Ectodermal cell (in vitro differentiated cells): ENCODE data around the gene MSX1.

Experiments used
- H3K27ac ChIP-seq: 2 replicates; pipeline ENCODE4 v1.7.0; 2013; ENCODE audit warnings: mild to moderate bottlenecking, low read depth, low read length; ENCODE audit not compliant: insufficient read depth, poor library complexity, severe bottlenecking
- H3K27me3 ChIP-seq: 2 replicates; pipeline ENCODE4 v1.7.0; 2013; ENCODE audit warnings: mild to moderate bottlenecking, low read length; ENCODE audit not compliant: insufficient read depth, control insufficient read depth, poor library complexity, severe bottlenecking
- H3K36me3 ChIP-seq: one replicate; pipeline ENCODE4 v1.7.0; 2013; ENCODE audit warnings: low read length; ENCODE audit not compliant: control insufficient read depth, insufficient read depth
- H3K4me1 ChIP-seq: one replicate; pipeline ENCODE4 v1.7.0; 2013; ENCODE audit warnings: low read length; ENCODE audit not compliant: control insufficient read depth, insufficient read depth
- H3K4me3 ChIP-seq: 2 replicates; pipeline ENCODE4 v1.7.0; 2013; ENCODE audit warnings: low read depth, low read length, control low read depth; ENCODE audit not compliant: insufficient read depth
- H3K9me3 ChIP-seq: 2 replicates; pipeline ENCODE4 v1.7.0; 2013; ENCODE audit warnings: mild to moderate bottlenecking, low read length, moderate library complexity; ENCODE audit not compliant: control insufficient read depth
- WGBS, 2 experiments: methylation state at CpG; one replicate each; pipeline ENCODE4 v1.1.7; 2013; ENCODE audit warnings: missing lambda C conversion rate in 2 of 2; 5-methylcytosine and 5-hydroxymethylcytosine counted together

MSX1 gene

GRCh38 chr4:4864940-4865704 lies 5.7 kb downstream of the MSX1 start:
- H3K36me3 ChIP-seq, result no peaks in the 10 kb centered on the region
- H3K9me3 ChIP-seq, result no peaks in the 10 kb centered on the region
- H3K27me3 ChIP-seq, result peaks cover 100% of the 10 kb centered on the region
- H3K4me3 ChIP-seq, result no peak overlapping the region
- peaks cover 50% of the 10 kb centered on the region for H3K4me1 ChIP-seq
- WGBS, 2 experiments, result 3 to 4% methylated on average over 43 of the region's 43 CpGs
- H3K27ac ChIP-seq, result no peak overlapping the region

- H3K27ac ChIP-seq, result no peak overlapping the region
- H3K4me3 ChIP-seq, result peak overlapping the region; percentile 36
- H3K27me3 ChIP-seq, result peaks cover 100% of the 10 kb centered on the region
- H3K9me3 ChIP-seq, result no peaks in the 10 kb centered on the region
- H3K4me1 ChIP-seq, result peaks cover 56% of the 10 kb centered on the region
- 1 to 2% methylated on average over 36 of the region's 36 CpGs for WGBS, 2 experiments
- H3K36me3 ChIP-seq, result no peaks in the 10 kb centered on the region
These were observed 6.2 kb downstream of the MSX1 start for GRCh38 chr4:4865705-4866123.

GRCh38 chr4:4866124-4866865 lies 6.8 kb downstream of the MSX1 start:
- H3K9me3 ChIP-seq, result no peaks in the 10 kb centered on the region
- no peaks in the 10 kb centered on the region for H3K36me3 ChIP-seq
- H3K4me1 ChIP-seq, result peaks cover 62% of the 10 kb centered on the region
- H3K27ac ChIP-seq, result no peak overlapping the region
- H3K4me3 ChIP-seq, result peak overlapping the region; percentile 36
- WGBS, 2 experiments, result 1 to 2% methylated on average over 44 of the region's 44 CpGs
- H3K27me3 ChIP-seq, result peaks cover 100% of the 10 kb centered on the region

GRCh38 chr4:4866866-4867374 lies 7.5 kb downstream of the MSX1 start:
- Histone ChIP-seq H3K4me1 (peaks cover 62% of the 10 kb centered on the region), H3K27ac (no peak overlapping the region), H3K4me3 (peak overlapping the region; percentile 36), H3K36me3 (no peaks in the 10 kb centered on the region), H3K9me3 (no peaks in the 10 kb centered on the region), H3K27me3 (peaks cover 100% of the 10 kb centered on the region)
- WGBS, 2 experiments, result 3% methylated on average over 41 of the region's 41 CpGs

- no peak overlapping the region for H3K27ac ChIP-seq
- 3% methylated on average over 36 of the region's 36 CpGs for WGBS, 2 experiments
- no peaks in the 10 kb centered on the region for H3K9me3 ChIP-seq
- peaks cover 100% of the 10 kb centered on the region for H3K27me3 ChIP-seq
- peaks cover 62% of the 10 kb centered on the region for H3K4me1 ChIP-seq
- peak overlapping the region; percentile 36 for H3K4me3 ChIP-seq
- H3K36me3 ChIP-seq, result no peaks in the 10 kb centered on the region
These were observed 8.0 kb downstream of the MSX1 start for GRCh38 chr4:4867375-4868039.

GRCh38 chr4:4868040-4868757 lies 8.7 kb downstream of the MSX1 start:
- 7 to 9% methylated on average over 21 to 22 of the region's 24 CpGs for WGBS, 2 experiments
- H3K4me1 ChIP-seq, result peaks cover 60% of the 10 kb centered on the region
- H3K4me3 ChIP-seq, result no peak overlapping the region
- H3K36me3 ChIP-seq, result no peaks in the 10 kb centered on the region
- no peaks in the 10 kb centered on the region for H3K9me3 ChIP-seq
- no peak overlapping the region for H3K27ac ChIP-seq
- peaks cover 100% of the 10 kb centered on the region for H3K27me3 ChIP-seq

GRCh38 chr4:4868758-4869723 lies 9.6 kb downstream of the MSX1 start:
- Histone ChIP-seq H3K27ac (no peak overlapping the region), H3K27me3 (peaks cover 100% of the 10 kb centered on the region), H3K36me3 (no peaks in the 10 kb centered on the region), H3K9me3 (no peaks in the 10 kb centered on the region), H3K4me1 (peaks cover 57% of the 10 kb centered on the region), H3K4me3 (no peak overlapping the region)
- WGBS, 2 experiments, result 5% methylated on average over 37 of the region's 37 CpGs

- no peaks in the 10 kb centered on the region for H3K36me3 ChIP-seq
- H3K9me3 ChIP-seq, result no peaks in the 10 kb centered on the region
- peaks cover 51% of the 10 kb centered on the region for H3K4me1 ChIP-seq
- peak overlapping the region; percentile 16 for H3K4me3 ChIP-seq
- H3K27me3 ChIP-seq, result peaks cover 100% of the 10 kb centered on the region
- no peak overlapping the region for H3K27ac ChIP-seq
- WGBS, 2 experiments, result 2% methylated on average over 40 of the region's 40 CpGs
These were observed 10.5 kb downstream of the MSX1 start for GRCh38 chr4:4869731-4870571.
